IPS-15b (cell line): Measurements from ENCODE around the gene ZNF407.

Source experiments
- H3K27me3 ChIP-seq: one replicate; pipeline ENCODE4 v1.6.1; 2013; ENCODE audit warnings: low read length; ENCODE audit not compliant: control insufficient read depth, insufficient read depth
- H3K36me3 ChIP-seq: one replicate; pipeline ENCODE4 v1.6.1; 2013; ENCODE audit warnings: low read length; ENCODE audit not compliant: control insufficient read depth, insufficient read depth
- H3K4me1 ChIP-seq: one replicate; pipeline ENCODE4 v1.6.1; 2013; ENCODE audit warnings: mild to moderate bottlenecking, low read length; ENCODE audit not compliant: control insufficient read depth, insufficient read depth
- H3K4me3 ChIP-seq: one replicate; pipeline ENCODE4 v1.5.1; 2013; ENCODE audit warnings: low read depth, low read length
- H3K9ac ChIP-seq: one replicate; pipeline ENCODE4 v1.6.1; 2013; ENCODE audit warnings: low read depth, mild to moderate bottlenecking, low read length
- H3K9me3 ChIP-seq: one replicate; pipeline ENCODE4 v1.6.1; 2013; ENCODE audit warnings: mild to moderate bottlenecking, low read length; ENCODE audit not compliant: control insufficient read depth, insufficient read depth

Gene ZNF407

GRCh38 chr18:74775239-74775638 lies 177.6 kb downstream of the ZNF407 start:
- Histone ChIP-seq H3K4me1 (no peaks in the 10 kb centered on the region), H3K4me3 (no peak overlapping the region), H3K9ac (no peak overlapping the region), H3K9me3 (no peaks in the 10 kb centered on the region), H3K36me3 (no peaks in the 10 kb centered on the region), H3K27me3 (no peaks in the 10 kb centered on the region)

GRCh38 chr18:74778191-74778847 lies 180.6 kb downstream of the ZNF407 start:
- Histone ChIP-seq H3K36me3 (no peaks in the 10 kb centered on the region), H3K4me1 (no peaks in the 10 kb centered on the region), H3K4me3 (no peak overlapping the region), H3K9me3 (no peaks in the 10 kb centered on the region), H3K9ac (no peak overlapping the region), H3K27me3 (no peaks in the 10 kb centered on the region)

GRCh38 chr18:74784752-74785151 lies 187.1 kb downstream of the ZNF407 start:
- Histone ChIP-seq H3K9me3 (no peaks in the 10 kb centered on the region), H3K27me3 (no peaks in the 10 kb centered on the region), H3K4me1 (no peaks in the 10 kb centered on the region), H3K9ac (no peak overlapping the region), H3K4me3 (no peak overlapping the region), H3K36me3 (no peaks in the 10 kb centered on the region)

GRCh38 chr18:74785632-74786031 lies 188.0 kb downstream of the ZNF407 start:
- H3K27me3 ChIP-seq: no peaks in the 10 kb centered on the region
- no peaks in the 10 kb centered on the region for H3K9me3 ChIP-seq
- H3K9ac ChIP-seq: no peak overlapping the region
- H3K4me1 ChIP-seq: no peaks in the 10 kb centered on the region
- no peak overlapping the region for H3K4me3 ChIP-seq
- H3K36me3 ChIP-seq: no peaks in the 10 kb centered on the region

GRCh38 chr18:74788657-74789056 lies 191.0 kb downstream of the ZNF407 start:
- Histone ChIP-seq H3K27me3 (no peaks in the 10 kb centered on the region), H3K36me3 (no peaks in the 10 kb centered on the region), H3K4me1 (peaks cover under 1% of the 10 kb centered on the region), H3K4me3 (no peak overlapping the region), H3K9ac (no peak overlapping the region), H3K9me3 (no peaks in the 10 kb centered on the region)

- Histone ChIP-seq H3K36me3 (no peaks in the 10 kb centered on the region), H3K4me3 (no peak overlapping the region), H3K9ac (no peak overlapping the region), H3K9me3 (no peaks in the 10 kb centered on the region), H3K27me3 (no peaks in the 10 kb centered on the region), H3K4me1 (peaks cover 5% of the 10 kb centered on the region)
These were observed 191.4 kb downstream of the ZNF407 start for GRCh38 chr18:74789078-74789477.

GRCh38 chr18:74790451-74790850 lies 192.8 kb downstream of the ZNF407 start:
- Histone ChIP-seq H3K4me3 (no peak overlapping the region), H3K4me1 (peaks cover 5% of the 10 kb centered on the region), H3K36me3 (no peaks in the 10 kb centered on the region), H3K9me3 (no peaks in the 10 kb centered on the region), H3K27me3 (no peaks in the 10 kb centered on the region), H3K9ac (no peak overlapping the region)

- H3K4me1 ChIP-seq: peaks cover 5% of the 10 kb centered on the region
- H3K9me3 ChIP-seq: no peaks in the 10 kb centered on the region
- H3K4me3 ChIP-seq: no peak overlapping the region
- no peak overlapping the region for H3K9ac ChIP-seq
- no peaks in the 10 kb centered on the region for H3K27me3 ChIP-seq
- H3K36me3 ChIP-seq: no peaks in the 10 kb centered on the region
These were observed 194.0 kb downstream of the ZNF407 start for GRCh38 chr18:74791501-74792194.

- no peak overlapping the region for H3K4me3 ChIP-seq
- H3K4me1 ChIP-seq: peaks cover 5% of the 10 kb centered on the region
- no peaks in the 10 kb centered on the region for H3K36me3 ChIP-seq
- H3K9me3 ChIP-seq: no peaks in the 10 kb centered on the region
- H3K27me3 ChIP-seq: no peaks in the 10 kb centered on the region
- H3K9ac ChIP-seq: no peak overlapping the region
These were observed 196.1 kb downstream of the ZNF407 start for GRCh38 chr18:74793746-74794145.

GRCh38 chr18:74795751-74796150 lies 198.1 kb downstream of the ZNF407 start:
- Histone ChIP-seq H3K9ac (no peak overlapping the region), H3K9me3 (no peaks in the 10 kb centered on the region), H3K36me3 (no peaks in the 10 kb centered on the region), H3K27me3 (no peaks in the 10 kb centered on the region), H3K4me1 (peaks cover 15% of the 10 kb centered on the region), H3K4me3 (no peak overlapping the region)

- Histone ChIP-seq H3K27me3 (no peaks in the 10 kb centered on the region), H3K9ac (no peak overlapping the region), H3K36me3 (no peaks in the 10 kb centered on the region), H3K4me1 (peaks cover 15% of the 10 kb centered on the region), H3K4me3 (no peak overlapping the region), H3K9me3 (no peaks in the 10 kb centered on the region)
These were observed 198.5 kb downstream of the ZNF407 start for GRCh38 chr18:74796211-74796610.

GRCh38 chr18:74796841-74797576 lies 199.3 kb downstream of the ZNF407 start:
- H3K9me3 ChIP-seq: no peaks in the 10 kb centered on the region
- H3K4me1 ChIP-seq: peaks cover 15% of the 10 kb centered on the region
- H3K4me3 ChIP-seq: no peak overlapping the region
- H3K27me3 ChIP-seq: no peaks in the 10 kb centered on the region
- no peak overlapping the region for H3K9ac ChIP-seq
- no peaks in the 10 kb centered on the region for H3K36me3 ChIP-seq
